NCI-H1417 treated with DMSO at 0.1 percent for 48 hours (cell line): ENCODE results near the gene ZDHHC23.

ENCODE experiments used
- DNase-seq: peaks from one replicate; lab custom pipeline; 2025; lab: John Stamatoyannopoulos, UW

Gene ZDHHC23

GRCh38 chr3:114005481-114005880 is 57.7 kb downstream of the ZDHHC23 start:
- no peak for DNase-seq

- DNase-seq: no peak
Measured at GRCh38 chr3:114011059-114011797, 63.4 kb downstream of the ZDHHC23 start.
